ENCODE results near the gene CXCL17. TPM values are rescaled to one million over a fixed set of nuclear protein-coding genes. Genes with fewer than 3 reads are reported as not detected.
"Not testable (repeated sequence)": the region's sequence is repeated elsewhere in the genome, so short reads cannot be mapped to it uniquely, and the experiment has no call there.

Gene CXCL17
- total RNA-seq, 1 donor from 2014 or later: not detected

- no peak for DNase-seq (ENCODE audit: low spot score)
- H3K27ac Mint-ChIP-seq: no peak overlapping the region
- no peak overlapping the region for H3K4me3 Mint-ChIP-seq
- H3K9me3 Mint-ChIP-seq: no peaks in the 10 kb centered on the region
- H3K36me3 Mint-ChIP-seq (ENCODE audit: low read depth): no peaks in the 10 kb centered on the region
- peaks cover 5% of the 10 kb centered on the region for H3K4me1 Mint-ChIP-seq (ENCODE audit: low read depth)
- intact Hi-C loops (cut with micrococcal nuclease): no loop called here
- peaks cover 3% of the 10 kb centered on the region for H3K27me3 Mint-ChIP-seq (ENCODE audit: insufficient read depth)
These were observed 30.9 kb upstream of the CXCL17 start for GRCh38 chr19:42473686-42474085.

DNA sequence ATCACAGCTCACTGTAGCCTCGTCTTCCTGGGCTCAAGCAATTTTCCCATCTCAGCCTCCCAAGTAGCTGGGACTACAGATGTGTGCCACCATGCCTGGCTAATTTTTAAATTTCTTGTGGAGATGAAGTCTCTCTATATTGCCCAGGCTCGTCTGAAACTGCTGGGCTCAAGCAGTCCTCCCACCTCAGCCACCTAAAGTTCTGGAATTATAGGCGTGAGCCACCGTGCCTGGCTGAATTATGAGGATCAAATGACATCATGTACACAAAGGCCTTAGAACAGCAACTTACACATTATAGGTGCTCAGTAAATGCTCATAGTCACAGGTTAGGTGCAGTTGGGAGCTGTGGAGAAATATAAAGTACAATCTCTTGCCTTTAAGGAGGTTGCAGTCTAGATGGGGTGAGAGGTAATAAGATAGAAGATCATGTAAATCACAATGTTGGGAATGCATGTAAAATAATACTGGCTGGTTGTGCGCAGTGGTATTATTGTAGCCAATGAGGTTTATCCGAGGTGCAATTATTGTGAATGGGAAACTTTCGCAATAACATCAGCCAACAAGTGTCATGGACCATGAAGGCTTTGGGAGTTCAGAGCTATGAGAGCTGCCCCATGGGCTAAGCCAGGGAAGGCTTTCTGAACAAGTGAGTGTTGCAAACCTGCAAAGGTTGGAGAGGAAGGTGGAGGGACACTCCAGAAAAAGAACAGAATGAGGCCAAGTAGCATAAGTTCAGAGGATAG, 29.8 kb upstream of the CXCL17 start:
- intact Hi-C loops (cut with micrococcal nuclease): no loop called here
- Mint-ChIP-seq H3K4me1 (ENCODE audit: low read depth) (peaks cover 10% of the 10 kb centered on the region), H3K27ac (no peak overlapping the region), H3K9me3 (no peaks in the 10 kb centered on the region), H3K4me3 (no peak overlapping the region), H3K36me3 (ENCODE audit: low read depth) (no peaks in the 10 kb centered on the region), H3K27me3 (ENCODE audit: insufficient read depth) (peaks cover 3% of the 10 kb centered on the region)
- no peak for DNase-seq (ENCODE audit: low spot score)

DNA sequence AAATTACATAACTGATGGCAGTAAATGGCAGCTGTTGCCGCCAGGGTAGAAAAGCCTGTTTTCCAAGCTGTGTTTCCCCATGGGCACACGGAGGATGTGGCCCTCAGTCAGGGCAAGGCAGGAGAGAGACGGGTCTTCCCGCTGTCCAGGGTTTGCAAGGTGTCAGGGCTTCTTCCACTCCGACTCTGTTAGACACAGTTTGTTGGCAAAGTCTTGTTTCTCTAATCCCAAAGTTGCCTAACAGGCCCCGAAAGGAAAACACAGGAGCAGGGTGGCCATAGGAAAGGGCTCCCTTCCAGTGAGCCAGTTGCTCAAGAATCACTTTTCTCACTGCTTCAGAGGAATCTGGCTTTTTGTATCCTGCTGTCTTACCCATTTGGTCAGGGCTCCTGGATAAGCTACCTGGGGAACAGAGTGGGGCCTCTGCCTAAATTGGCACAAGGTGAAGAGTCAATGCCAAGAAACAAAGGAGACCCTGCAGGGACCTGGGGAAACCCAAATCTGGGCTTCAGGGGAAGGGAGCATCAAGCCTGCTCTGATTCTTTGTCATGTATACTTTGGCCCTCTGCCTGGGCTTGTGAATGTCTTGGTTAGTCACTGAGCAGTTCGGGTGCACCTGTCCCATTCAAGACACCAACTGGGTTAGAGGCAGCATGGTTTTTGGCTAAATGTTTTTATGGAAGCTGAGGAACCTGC, 29.0 kb upstream of the CXCL17 start:
- H3K4me3 Mint-ChIP-seq: no peak overlapping the region
- peaks cover 3% of the 10 kb centered on the region for H3K27me3 Mint-ChIP-seq (ENCODE audit: insufficient read depth)
- H3K27ac Mint-ChIP-seq: no peak overlapping the region
- no peaks in the 10 kb centered on the region for H3K9me3 Mint-ChIP-seq
- DNase-seq (ENCODE audit: low spot score): no peak
- no peaks in the 10 kb centered on the region for H3K36me3 Mint-ChIP-seq (ENCODE audit: low read depth)
- H3K4me1 Mint-ChIP-seq (ENCODE audit: low read depth): peaks cover 19% of the 10 kb centered on the region
- intact Hi-C loops (cut with micrococcal nuclease): no loop called here

- Mint-ChIP-seq H3K4me1 (ENCODE audit: low read depth) (peaks cover 27% of the 10 kb centered on the region), H3K4me3 (no peak overlapping the region), H3K27me3 (ENCODE audit: insufficient read depth) (peaks cover 3% of the 10 kb centered on the region), H3K27ac (no peak overlapping the region), H3K9me3 (no peaks in the 10 kb centered on the region), H3K36me3 (ENCODE audit: low read depth) (no peaks in the 10 kb centered on the region)
- DNase-seq (ENCODE audit: low spot score): no peak
- intact Hi-C loops (cut with micrococcal nuclease): no loop called here
These were observed 26.8 kb upstream of the CXCL17 start for GRCh38 chr19:42469311-42470235.

GRCh38 chr19:42468273-42468796, 25.6 kb upstream of the CXCL17 start:
- Mint-ChIP-seq H3K27ac (no peak overlapping the region), H3K4me1 (ENCODE audit: low read depth) (peaks cover 27% of the 10 kb centered on the region), H3K4me3 (no peak overlapping the region), H3K9me3 (no peaks in the 10 kb centered on the region), H3K27me3 (ENCODE audit: insufficient read depth) (peaks cover 3% of the 10 kb centered on the region), H3K36me3 (ENCODE audit: low read depth) (no peaks in the 10 kb centered on the region)
- no peak for DNase-seq (ENCODE audit: low spot score)
- intact Hi-C loops (cut with micrococcal nuclease): no loop called here

DNA sequence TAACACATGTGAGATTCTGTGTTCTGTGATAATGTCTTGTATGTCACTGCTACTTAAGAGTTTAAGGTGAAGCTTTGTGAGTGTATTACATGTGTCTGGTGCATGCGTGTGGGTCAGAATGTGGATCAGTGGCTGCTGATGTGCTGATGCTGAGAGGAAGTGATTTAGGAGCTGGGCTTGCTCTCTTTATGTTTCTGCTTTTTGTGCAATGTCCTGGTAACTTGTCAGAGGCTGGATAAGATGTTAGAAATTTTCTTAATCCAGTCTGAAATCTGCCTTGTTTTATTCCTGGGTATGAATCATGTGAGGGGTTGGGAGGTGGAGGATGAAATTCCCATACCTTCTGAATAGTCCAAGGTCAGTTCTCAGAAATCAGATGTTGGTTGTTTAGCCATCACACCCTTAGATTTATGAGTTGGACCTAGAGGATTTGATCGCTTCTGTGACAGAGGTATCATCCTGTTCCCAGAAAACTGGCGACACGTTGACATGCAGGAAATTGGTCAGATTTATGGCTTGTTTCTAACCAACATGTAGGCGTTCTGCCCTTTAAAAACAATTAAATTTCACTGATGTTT, 24.5 kb upstream of the CXCL17 start:
- intact Hi-C loops (cut with micrococcal nuclease): no loop called here
- DNase-seq (ENCODE audit: low spot score): no peak
- H3K36me3 Mint-ChIP-seq (ENCODE audit: low read depth): no peaks in the 10 kb centered on the region
- no peaks in the 10 kb centered on the region for H3K27me3 Mint-ChIP-seq (ENCODE audit: insufficient read depth)
- H3K9me3 Mint-ChIP-seq: no peaks in the 10 kb centered on the region
- peak overlapping the region; percentile 15 for H3K27ac Mint-ChIP-seq
- H3K4me3 Mint-ChIP-seq: no peak overlapping the region
- peaks cover 27% of the 10 kb centered on the region for H3K4me1 Mint-ChIP-seq (ENCODE audit: low read depth)

DNA sequence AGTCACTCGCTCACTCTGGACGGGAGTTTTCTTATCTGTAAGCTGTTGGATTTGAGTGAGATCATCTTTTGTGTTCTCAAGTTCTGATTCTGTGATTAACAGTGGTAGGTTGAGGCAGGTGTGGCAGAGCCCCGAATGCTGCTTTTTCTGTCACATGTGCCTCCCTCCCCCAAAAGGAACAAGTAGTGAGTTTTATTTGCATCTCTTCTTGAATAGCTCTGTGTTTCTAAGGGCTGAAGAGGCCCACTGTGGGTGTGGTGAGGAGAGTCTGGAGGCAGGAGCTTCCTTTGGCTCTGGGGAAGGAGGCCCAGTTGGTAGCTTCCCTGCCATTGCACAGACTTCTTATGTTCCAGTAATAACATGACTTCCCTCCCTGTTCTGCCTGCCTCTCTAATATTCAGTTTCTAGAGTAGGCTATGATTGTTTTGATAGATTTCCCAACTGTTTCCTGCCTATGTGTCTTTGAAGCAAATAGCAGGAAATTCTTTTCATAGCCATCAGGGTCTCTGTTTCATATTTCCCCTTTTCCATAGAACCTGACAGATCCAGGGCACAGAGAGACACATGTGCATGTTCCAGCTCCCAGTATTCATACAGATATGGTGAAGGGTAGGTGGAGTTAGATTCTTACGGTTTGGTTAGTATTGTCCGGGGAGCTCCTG, 23.9 kb upstream of the CXCL17 start:
- Mint-ChIP-seq H3K4me1 (ENCODE audit: low read depth) (peaks cover 27% of the 10 kb centered on the region), H3K4me3 (no peak overlapping the region), H3K36me3 (ENCODE audit: low read depth) (no peaks in the 10 kb centered on the region), H3K27ac (no peak overlapping the region), H3K9me3 (no peaks in the 10 kb centered on the region), H3K27me3 (ENCODE audit: insufficient read depth) (no peaks in the 10 kb centered on the region)
- intact Hi-C loops (cut with micrococcal nuclease): no loop called here
- no peak for DNase-seq (ENCODE audit: low spot score)

- H3K27ac Mint-ChIP-seq: no peak overlapping the region
- H3K9me3 Mint-ChIP-seq: no peaks in the 10 kb centered on the region
- peaks cover 27% of the 10 kb centered on the region for H3K4me1 Mint-ChIP-seq (ENCODE audit: low read depth)
- H3K27me3 Mint-ChIP-seq (ENCODE audit: insufficient read depth): no peaks in the 10 kb centered on the region
- no peak overlapping the region for H3K4me3 Mint-ChIP-seq
- intact Hi-C loops (cut with micrococcal nuclease): no loop called here
- no peaks in the 10 kb centered on the region for H3K36me3 Mint-ChIP-seq (ENCODE audit: low read depth)
- DNase-seq (ENCODE audit: low spot score): no peak
These were observed 23.1 kb upstream of the CXCL17 start for GRCh38 chr19:42465827-42466280.

DNA sequence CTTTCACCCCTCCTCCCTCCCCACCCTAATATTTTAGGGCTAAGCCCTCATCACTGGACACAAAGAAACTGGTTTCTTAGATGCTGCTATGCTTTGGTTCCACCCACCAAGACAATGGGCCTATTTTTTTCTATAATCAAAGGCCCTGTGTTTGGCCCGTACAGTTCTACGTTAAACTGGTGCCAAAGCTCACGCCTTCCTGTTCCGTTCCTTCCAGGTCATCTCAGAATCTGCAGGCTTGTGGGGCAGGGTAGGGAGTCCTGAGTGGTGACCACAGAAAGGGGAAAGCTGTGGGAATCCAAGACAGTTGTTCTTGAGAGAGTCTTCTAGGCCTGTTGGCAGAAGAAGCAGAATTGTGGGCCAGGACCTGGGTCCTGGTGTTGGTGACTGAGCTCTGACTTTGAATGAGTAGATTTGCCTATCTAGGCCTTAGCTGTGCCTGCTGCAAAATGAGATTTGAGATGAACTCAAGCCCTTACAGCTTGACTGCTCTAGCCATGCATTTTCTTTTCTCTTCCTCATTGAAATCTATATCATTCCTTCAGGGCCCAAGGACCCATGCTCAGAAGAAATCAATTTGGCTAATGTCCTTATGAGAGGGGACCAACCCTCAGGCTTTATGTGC, 19.1 kb upstream of the CXCL17 start:
- Mint-ChIP-seq H3K9me3 (no peaks in the 10 kb centered on the region), H3K27ac (no peak overlapping the region), H3K4me3 (no peak overlapping the region), H3K36me3 (ENCODE audit: low read depth) (no peaks in the 10 kb centered on the region), H3K4me1 (ENCODE audit: low read depth) (peaks cover 9% of the 10 kb centered on the region), H3K27me3 (ENCODE audit: insufficient read depth) (peaks cover 6% of the 10 kb centered on the region)
- intact Hi-C loops (cut with micrococcal nuclease): no loop called here
- DNase-seq (ENCODE audit: low spot score): no peak

- intact Hi-C loops (cut with micrococcal nuclease); H3K4me3 Mint-ChIP-seq; H3K36me3 Mint-ChIP-seq (ENCODE audit: low read depth); H3K9me3 Mint-ChIP-seq; H3K4me1 Mint-ChIP-seq (ENCODE audit: low read depth); H3K27me3 Mint-ChIP-seq (ENCODE audit: insufficient read depth); H3K27ac Mint-ChIP-seq; DNase-seq (ENCODE audit: low spot score): not testable (repeated sequence)
These were observed 18.5 kb upstream of the CXCL17 start for GRCh38 chr19:42461231-42461630.

DNA sequence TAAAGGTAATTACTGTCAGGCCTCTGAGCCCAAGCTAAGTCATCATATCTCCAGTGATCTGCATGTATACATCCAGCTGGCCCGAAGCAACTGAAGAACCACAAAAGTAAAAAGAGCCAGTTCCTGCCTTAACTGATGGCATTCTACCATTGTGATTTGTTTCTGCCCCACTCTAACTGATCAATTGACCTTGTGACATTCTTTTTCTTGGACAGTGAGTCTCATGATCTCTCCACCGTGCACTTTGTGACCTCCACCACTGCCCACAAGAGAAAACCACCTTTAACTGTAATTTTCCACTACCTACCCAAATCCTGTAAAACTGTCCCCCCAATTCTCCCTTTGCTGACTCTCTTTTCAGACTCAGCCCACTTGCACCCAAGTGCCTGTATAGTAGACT, 17.2 kb upstream of the CXCL17 start:
- intact Hi-C loops (cut with micrococcal nuclease): no loop called here
- Mint-ChIP-seq H3K4me1 (ENCODE audit: low read depth) (peaks cover 11% of the 10 kb centered on the region), H3K36me3 (ENCODE audit: low read depth) (no peaks in the 10 kb centered on the region), H3K9me3 (no peaks in the 10 kb centered on the region), H3K27ac (no peak overlapping the region), H3K4me3 (no peak overlapping the region), H3K27me3 (ENCODE audit: insufficient read depth) (peaks cover 6% of the 10 kb centered on the region)
- DNase-seq (ENCODE audit: low spot score): no peak

- Mint-ChIP-seq H3K27me3 (ENCODE audit: insufficient read depth) (peaks cover 8% of the 10 kb centered on the region), H3K4me1 (ENCODE audit: low read depth) (peaks cover 14% of the 10 kb centered on the region), H3K9me3 (no peaks in the 10 kb centered on the region), H3K27ac (no peak overlapping the region), H3K36me3 (ENCODE audit: low read depth) (no peaks in the 10 kb centered on the region), H3K4me3 (no peak overlapping the region)
- intact Hi-C loops (cut with micrococcal nuclease): no loop called here
- no peak for DNase-seq (ENCODE audit: low spot score)
These were observed 12.9 kb upstream of the CXCL17 start for GRCh38 chr19:42455621-42456081.

Measured in activated T-helper 1 cell treated with anti-CD3 and anti-CD28 coated beads, Interleukin-12 subunit alpha, Interleukin-12 subunit beta, Interleukin-2, Interleukin-4 antibody, amounts not matched to agents 30 ng/mL and 10 ng/mL and 1 ng/mL, durations not matched to agents 14 hours and 24 hours and 36 hours (primary cell).